RPMI7951 (cell line): ENCODE results near the gene LRRC36. TPM values are rescaled to one million over a fixed set of nuclear protein-coding genes. Genes with fewer than 3 reads are reported as not detected.

ENCODE experiments used
- DNase-seq: peaks from one replicate; pipeline ENCODE4 v3.0.0-alpha.2; 2012; ENCODE audit warnings: low read depth
- total RNA-seq: library from RNA; depleted of rRNA; stranded (reverse); fragments of >200 nt; shearing (Covaris generic); gene quantifications from 2 replicates; pipeline ENCODE4 v1.2.3, GENCODE V29; 2014

LRRC36 gene
- total RNA-seq, 1 experiment from 2014 or later: not detected

- DNase-seq: no peak
Observed at GRCh38 chr16:67294938-67295361, 31.7 kb upstream of the LRRC36 start.

DNA sequence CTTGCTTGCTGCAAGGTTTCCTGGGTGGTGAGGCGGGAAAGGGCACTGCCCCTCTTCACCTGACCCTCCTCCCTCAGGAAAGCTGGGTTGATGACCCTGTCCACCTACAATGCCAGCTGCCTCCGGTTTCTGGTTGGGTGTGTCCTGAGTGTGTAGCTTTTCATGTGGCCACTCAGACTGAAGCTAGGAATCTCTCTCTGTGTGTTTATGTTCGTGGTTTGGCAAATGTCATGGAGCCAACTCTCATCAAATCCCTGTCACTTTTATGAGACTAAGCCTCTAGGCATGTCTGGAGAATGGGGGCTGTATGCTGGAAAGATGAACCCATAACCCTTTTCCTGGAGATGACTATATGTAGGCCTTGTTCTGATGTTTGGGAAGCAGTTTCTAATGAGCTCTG is 30.2 kb upstream of the LRRC36 start:
- DNase-seq: peak; percentile 78

GRCh38 chr16:67298277-67298676 is 28.3 kb upstream of the LRRC36 start:
- DNase-seq: no peak

- DNase-seq: no peak
Observed at GRCh38 chr16:67299269-67299668, 27.3 kb upstream of the LRRC36 start.

GRCh38 chr16:67301080-67301782 is 25.4 kb upstream of the LRRC36 start:
- no peak for DNase-seq

DNA sequence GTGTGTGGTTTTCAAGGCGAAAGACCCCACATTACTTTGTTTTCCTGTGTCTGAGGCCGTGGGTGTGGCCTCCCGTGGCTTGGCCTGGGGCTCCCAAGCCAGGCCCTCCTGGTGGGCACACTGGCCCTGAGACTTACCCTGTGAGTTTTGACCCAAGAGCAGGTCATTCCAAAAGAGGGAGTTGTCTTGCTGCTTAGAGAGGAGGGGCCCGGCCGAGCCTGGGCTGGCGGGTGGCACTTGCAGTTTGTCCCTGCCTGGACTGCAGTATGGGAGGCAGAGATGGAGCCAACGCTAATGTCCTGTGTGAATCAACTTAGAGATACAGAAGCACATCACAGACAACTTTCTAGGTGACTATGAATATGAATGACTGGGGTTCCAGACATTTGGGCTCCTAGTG is 24.5 kb upstream of the LRRC36 start:
- no peak for DNase-seq

DNA sequence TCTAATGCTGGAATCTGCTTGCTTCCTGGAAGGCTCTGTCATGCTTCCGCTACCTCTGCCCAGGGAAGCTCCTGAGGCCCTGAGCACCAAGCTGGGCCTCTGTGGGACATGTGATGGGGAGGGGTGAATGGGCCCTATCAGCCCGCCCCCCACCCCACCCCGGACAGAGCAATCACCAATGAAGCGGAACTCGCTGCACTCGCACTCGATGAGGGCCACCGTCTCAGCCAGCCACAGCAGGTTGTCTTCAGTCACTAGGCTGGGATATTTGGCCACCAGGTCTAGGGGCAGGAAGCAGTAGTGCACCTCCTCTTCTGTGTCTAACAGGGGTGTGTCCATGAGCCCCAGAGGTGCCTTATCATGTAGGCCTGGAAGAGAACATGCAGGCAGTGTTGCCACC is 23.6 kb upstream of the LRRC36 start:
- DNase-seq: no peak

GRCh38 chr16:67304020-67304419 is 22.6 kb upstream of the LRRC36 start:
- DNase-seq: peak; percentile 39

DNA sequence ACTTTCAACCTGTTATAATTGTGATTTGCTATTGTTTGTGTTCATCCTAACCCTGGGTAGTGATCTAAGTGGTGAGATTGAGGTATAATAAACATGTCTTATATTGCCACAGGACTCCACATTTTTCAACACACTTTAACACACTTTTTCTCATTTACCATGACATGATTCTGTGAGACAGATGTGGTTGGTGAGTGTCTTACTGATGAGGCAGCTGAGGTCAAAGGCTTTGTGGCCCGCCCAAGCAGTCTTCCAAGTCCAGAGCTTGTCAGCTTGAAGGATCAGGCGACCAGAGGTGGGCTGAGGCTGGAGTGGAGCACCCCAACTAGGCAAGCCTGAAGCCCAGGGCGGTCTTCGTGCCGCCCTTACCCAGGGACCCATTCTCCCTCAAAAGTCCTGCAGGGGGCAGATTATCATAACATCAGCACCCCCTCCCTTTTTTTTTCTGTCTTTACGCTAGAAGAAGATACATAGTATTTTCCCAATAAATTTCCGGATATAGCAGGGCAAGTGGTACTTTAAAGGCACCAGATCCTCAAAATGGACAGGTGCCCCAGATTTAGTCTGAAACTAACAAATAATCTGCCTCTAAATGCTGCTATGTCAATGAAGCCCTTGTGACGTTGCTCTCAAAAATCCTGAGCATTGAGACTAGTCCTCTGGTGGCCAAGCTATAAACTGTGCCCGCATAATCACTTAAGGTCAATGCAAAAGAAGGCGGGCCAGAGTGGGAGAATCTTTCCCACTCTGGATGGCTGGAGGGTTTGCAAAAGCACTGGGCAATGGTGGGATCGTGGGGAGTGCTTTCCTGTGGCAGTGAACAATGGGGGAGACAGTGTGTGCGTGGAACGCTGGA is 21.2 kb upstream of the LRRC36 start:
- DNase-seq: no peak

DNA sequence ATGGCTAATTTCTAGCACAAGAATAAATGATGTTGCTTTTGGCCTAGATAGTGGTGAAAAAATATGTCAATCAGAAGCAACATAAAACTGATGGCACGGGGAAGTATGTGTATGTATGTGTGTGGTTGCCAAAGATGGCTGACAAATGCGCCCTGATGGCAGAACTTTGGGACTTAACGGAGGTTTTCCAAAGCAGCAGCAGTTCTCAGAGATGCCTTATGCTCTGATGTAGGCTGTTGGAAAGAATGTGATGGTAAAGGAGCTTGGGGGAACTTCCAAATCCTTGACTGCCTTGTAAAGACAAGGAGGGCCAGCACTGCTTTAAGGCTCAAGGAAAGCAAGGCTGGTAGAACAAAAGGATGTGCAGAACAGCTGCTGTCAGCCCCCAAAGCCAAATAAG is 16.1 kb upstream of the LRRC36 start:
- no peak for DNase-seq

DNA sequence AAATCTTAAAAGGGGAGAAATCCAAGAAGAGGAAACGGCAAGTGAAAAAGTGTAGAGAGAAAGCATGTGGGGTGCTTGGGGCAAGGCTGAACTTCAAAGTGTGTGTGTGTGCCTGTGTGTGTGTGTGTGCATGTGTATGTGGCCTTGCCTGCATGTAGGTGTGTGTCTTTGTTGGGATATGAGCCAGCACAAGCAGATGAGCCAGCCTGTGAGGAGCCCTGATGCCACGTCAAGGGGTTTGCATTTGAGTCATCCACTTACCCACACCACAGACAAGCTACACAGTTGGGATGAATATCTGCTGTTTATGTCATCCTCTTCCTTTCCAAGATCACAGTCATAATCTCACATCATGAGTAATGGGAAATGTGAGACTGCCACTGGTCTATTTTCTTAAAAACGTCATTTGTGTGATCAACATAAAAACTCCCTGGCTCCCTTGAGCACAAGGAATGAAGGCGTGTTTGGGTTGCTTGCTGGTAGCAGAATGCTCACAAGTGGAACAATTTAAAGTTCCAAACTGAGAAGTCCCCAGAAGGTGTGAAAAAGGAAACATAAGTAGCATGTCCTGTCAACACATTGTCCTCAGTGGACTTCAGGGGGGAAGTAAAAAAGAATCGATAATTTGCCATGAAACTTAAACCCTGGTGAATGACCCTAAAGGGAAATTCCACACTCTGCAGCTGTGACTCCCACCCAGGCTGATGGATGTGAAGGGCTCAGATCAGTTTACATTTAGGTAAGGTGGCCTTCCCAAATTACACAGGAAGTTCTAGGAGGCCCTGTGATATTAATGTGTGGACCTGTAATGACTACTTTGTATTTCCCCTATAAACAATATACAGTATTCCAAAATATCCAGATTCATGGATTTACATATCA is 14.8 kb upstream of the LRRC36 start:
- DNase-seq: peak; percentile 99

DNA sequence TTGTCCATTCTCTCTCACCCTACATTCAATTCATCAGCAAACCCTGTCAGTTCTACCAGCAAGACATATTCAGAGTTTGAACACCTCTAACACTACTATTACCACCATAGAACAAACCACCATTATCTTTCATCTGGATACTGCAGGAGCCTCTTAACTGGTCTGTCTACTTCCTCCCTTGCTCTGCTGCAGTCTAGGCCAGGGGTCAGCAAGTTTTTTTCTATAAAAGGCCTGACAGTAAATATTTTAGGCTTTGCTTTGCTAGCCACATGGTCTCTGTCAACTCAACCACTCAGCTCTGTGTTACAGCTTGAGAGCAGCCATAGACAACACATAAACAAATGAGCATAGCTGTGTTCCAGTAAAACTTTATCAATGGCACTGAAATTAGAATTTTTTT is 13.9 kb upstream of the LRRC36 start:
- DNase-seq: no peak

DNA sequence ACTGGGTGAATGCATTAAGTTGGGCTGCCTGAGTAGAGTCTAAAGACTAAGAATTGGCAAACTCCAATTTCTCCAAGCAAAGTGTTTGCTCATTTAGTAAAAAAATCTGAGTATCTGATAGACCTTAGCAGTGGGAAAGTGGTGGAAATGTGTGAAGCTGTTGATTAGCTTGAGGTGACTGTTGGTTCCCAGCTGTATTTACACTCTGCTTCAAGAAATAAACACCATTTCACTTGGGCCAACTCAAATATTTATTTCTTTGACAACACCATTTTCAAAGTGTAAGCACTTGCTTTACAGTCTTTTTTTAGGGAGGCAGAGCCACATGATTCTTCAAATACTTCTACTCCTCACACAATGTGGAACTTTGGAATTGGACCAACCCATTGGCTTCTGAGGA is 8.8 kb upstream of the LRRC36 start:
- DNase-seq: no peak

- DNase-seq: no peak
Observed at GRCh38 chr16:67326115-67326471, 522 bp upstream of the LRRC36 start.

- no peak for DNase-seq
Observed at GRCh38 chr16:67327743-67328142, 1.1 kb downstream of the LRRC36 start.

DNA sequence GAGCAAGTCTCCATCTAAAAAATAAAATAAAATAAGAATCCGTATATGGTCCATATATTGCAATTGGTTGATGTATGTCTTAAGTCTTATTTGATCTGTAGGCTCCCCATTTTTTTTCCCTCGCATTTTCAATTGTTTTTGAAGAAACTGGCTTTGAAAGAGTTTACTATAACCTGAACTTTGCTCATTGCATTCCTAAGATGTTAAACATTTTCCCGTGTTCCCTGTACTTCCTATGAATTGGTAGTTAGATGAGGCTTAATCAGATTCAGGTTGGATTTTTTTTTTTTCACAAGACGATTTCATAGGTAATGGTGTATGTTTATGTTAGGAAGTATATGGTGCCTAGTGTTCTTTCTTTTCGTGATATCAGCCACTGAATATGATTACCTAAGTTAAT is 3.3 kb downstream of the LRRC36 start:
- no peak for DNase-seq

- DNase-seq: no peak
Observed at GRCh38 chr16:67333315-67333714, 6.7 kb downstream of the LRRC36 start.

- no peak for DNase-seq
Observed at GRCh38 chr16:67336116-67336515, 9.5 kb downstream of the LRRC36 start.

DNA sequence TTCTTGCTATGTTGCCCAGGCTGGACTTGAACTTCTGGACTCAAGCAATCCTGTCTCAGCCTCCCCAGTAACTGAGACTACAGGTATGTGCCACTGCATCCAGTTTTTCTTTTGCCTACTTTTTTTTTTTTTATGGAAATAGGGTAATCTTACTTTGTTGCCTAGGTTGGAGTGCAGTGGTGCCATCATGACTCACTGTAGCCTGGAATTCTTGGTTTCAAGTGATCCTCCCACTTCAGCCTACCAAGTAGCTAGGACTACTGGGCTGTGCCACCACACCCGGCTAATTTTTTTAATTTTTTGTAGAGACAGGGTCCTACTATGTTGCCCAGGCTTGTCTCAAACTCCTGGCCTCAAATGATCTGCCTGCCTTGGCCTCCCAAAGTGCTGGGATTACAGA is 10.0 kb downstream of the LRRC36 start:
- DNase-seq: peak; percentile 17

DNA sequence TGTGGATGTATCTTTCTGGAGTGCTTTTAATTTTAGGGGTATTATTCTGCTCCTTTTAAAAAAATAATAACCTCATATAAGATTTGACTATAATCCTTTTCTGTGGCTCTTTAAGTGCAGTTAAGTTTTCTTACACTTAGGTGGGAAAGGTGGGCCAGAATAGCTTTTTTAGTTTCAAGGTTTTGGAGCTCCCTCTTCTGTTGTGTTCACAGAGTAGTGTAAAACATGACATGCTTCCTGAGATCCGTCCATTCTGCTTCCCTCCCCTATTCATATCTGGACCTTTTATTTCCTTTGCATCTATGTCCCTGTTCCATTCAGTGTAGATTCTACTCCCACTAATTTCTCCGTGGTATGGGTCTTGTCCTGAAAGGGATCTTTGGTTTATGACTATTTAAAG is 12.8 kb downstream of the LRRC36 start:
- DNase-seq: peak; percentile 37

DNA sequence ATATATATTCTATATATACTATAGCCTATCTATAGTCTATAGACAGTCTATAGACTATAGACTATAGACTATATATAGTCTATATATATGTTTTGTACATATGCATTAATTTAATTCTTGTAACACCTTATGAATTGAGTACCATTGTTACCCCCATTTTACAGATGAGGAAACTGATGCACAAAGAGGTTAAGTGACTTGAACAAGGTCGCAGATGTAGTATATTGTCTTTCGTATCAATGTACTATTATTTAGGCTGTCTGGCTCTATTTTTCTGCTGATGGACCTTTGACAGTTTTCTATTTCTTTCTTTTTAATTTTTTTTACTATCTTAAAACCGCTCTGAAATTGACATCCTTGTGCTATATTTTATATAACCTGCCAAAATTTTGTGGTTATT is 14.6 kb downstream of the LRRC36 start:
- no peak for DNase-seq

DNA sequence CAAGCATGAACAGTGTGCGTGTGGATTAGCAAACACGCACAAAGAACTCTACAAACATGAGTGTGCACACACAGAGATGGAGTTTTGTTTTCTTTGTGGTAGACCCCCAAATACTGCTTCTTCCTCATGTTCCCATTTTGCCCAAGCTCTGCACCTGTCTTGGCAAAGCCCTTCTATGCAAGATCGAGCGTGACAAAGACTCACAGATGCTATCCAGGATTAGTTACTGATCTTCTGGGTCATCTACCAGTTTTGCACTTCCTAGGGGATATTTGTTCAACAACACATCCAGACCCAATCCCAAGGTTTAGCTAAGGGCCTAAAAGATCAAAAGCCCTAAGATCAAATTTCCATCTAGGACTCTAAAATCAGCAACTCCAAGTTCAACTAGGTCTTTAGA is 16.0 kb downstream of the LRRC36 start:
- no peak for DNase-seq
